ENCODE data around the gene NTSR2.

The NTSR2 gene

GRCh38 chr2:11624893-11625292 is 45.1 kb downstream of the NTSR2 start:
- DNase-seq = no peak

GRCh38 chr2:11622611-11623010 is 47.4 kb downstream of the NTSR2 start:
- no peak for DNase-seq

DNA sequence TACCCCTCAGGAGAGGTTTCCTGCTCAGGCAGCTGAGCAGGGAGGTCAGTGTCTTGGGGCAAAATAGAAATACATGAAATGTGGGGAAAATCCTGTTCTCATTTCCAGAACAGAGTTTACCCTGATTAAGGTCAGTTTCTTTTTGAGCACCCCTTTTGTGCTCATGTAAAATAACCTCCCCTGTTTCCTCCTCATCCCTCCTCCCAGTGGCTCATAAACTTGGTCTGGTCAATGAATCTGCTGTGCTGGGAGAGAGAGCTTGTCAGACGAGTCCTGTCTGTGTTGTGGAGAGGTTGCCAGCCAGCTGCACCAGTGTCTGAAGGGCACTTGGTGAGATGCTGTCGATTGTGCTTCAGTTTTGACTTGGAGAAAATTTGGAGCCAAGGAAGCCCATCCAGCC is 48.6 kb downstream of the NTSR2 start:
- no peak for DNase-seq

DNA sequence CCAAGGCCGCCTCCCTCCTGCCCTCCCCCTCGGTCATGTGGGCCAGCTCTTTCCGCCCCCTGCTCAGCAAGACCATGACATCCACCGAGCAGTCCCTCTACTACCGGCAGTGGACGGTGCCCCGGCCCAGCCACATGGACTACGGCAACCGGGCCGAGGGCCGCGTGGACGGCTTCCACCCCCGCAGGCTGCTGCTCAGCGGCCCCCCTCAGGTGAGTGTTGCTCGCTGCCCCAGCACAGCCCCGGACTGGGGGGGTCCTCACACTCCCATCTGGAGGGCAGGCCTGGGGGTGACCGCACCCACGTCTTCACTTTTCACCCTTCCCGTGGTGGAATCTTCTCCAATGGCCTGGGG is 51.3 kb downstream of the NTSR2 start:
- DNase-seq = no peak

GRCh38 chr2:11617984-11618707 is 51.8 kb downstream of the NTSR2 start:
- DNase-seq = no peak

GRCh38 chr2:11617527-11617926 is 52.5 kb downstream of the NTSR2 start:
- DNase-seq = no peak

DNA sequence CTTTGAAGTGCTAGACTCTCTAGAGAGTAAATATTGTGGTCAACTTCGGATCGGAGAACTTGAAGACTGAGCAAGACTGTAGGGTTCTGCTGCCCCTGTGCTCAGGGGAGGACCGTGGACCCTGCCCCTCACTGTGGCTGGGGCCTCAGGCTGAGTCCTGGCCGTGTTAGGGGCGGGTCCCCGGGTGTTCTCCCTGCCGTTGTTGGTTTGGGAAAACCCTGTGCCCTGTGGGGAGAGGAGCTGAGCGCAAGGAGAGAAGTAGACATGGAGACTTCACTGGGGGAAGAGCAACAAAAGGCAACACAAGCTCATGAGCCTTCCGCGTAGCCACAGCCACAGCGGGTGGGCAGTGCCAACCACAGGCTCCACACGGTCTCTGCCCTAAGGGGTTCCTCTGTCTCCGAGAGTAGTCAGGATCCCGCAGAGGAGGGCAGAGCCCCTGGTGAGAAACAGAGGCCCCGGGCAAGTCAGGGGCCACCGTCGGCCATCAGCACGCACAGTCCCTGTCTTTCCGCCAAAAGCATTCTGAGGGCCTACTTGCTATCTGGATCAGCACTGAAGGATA is 53.1 kb downstream of the NTSR2 start:
- DNase-seq = no peak

- DNase-seq = no peak
These were observed 53.8 kb downstream of the NTSR2 start for GRCh38 chr2:11616097-11616687.

DNA sequence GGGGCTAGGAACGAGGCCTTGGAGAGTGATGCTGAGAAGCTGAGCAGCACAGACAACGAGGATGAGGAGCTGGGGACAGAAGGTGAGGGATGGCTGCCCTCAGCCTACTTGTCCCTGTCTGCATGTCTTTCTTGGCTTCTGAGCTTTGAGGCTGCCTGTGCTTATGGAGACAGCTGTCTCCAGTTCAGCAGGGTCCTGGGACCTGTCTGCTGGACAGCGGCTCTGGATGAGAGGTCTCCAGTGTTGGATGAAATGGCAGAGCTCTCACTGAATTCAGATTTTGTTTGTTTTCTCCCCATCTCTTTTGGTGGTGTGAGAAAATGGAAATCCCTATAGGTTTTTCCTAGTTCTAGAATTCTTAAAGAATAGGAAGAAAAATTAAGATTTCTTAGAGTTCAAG is 54.8 kb downstream of the NTSR2 start:
- DNase-seq = no peak

DNA sequence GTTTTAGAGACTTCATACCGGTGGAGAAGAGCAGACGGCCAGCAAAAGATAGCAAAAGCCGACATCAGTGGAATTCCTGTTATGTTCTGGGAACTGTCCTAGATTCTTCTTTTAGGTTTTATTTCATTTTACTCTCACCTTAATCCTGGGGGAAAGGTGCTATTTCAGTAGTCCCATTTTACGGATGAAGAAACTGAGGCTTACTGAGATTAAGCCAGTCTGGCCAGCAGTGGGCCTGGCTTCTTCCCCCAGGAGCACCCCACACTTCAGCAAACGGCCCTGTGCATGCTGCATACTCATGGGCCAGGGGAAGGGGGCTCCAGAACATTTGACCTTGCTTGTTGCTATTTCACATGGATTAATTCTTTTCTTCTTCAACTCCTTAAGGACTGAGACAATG is 56.7 kb downstream of the NTSR2 start:
- DNase-seq = no peak

DNA sequence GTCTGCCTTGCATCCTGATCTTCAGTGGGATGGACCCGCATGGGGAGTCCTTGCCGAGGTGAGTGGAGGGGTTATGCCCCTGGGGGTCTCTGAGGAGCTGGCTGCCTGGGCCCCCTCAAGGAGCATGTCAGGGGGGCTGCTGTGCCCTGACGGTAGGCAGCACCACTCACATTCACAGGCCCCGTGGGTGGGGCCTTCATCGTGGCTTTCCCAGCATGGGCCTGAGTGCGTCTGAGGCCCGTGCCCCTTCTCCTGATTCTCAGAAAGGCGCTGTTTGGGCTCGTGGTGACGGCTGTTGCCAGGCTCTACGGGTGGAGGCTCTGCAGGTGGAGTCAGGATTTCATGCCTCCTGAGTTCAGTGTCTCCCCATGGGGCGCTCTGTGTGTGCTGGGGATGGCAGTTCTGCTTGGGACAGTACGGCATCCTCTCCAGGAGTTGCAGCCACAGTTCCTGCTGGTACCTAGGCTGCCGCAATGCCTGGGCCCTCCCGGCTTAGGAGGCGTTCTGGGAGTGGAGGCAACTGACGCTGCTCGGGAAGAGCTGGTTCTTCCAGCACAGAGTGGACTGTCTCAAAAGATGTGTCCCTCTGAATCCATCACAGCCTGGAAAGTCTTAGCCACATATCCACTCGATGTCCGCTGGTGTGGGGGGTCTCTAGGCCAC is 57.3 kb downstream of the NTSR2 start:
- DNase-seq = no peak

- no peak for DNase-seq
These were observed 58.7 kb downstream of the NTSR2 start for GRCh38 chr2:11611251-11611650.

GRCh38 chr2:11610624-11611242 is 59.3 kb downstream of the NTSR2 start:
- DNase-seq = no peak
